Spleen (tissue), 11 donors: ENCODE measurements around the gene RYK. TPM values are rescaled to one million over a fixed set of nuclear protein-coding genes. Genes with fewer than 3 reads are reported as not detected.

Experiments
- DNase-seq: peaks from one replicate; pipeline ENCODE4 v3.0.0-alpha.2; 2020
- H3K27ac ChIP-seq, 8 donors: fragments of 200-600 bp; sonication (generic) in 7 of 8; 1 replicate in 4 of 8; 2 replicates in 4 of 8; pipeline versions ENCODE4 v1.5.0 to v1.8.0; 2016 to 2021; ENCODE audit warnings: inconsistent platforms in 4 of 8, mild to moderate bottlenecking in 4 of 8, moderate library complexity in 1 of 8
- H3K27me3 ChIP-seq, 7 donors: fragments of 200-600 bp; sonication (generic) in 6 of 7; replicated peaks in 1 of 7; 1 replicate in 4 of 7; 2 replicates in 3 of 7; pipeline versions ENCODE4 v1.5.0 to v1.8.0; 2016 to 2021; ENCODE audit warnings: inconsistent platforms in 3 of 7, mild to moderate bottlenecking in 1 of 7
- H3K36me3 ChIP-seq, 6 donors: fragments of 200-600 bp; sonication (generic) in 5 of 6; 1 replicate in 4 of 6; 2 replicates in 2 of 6; pipeline versions ENCODE4 v1.5.0 to v1.8.0; 2016 to 2021; ENCODE audit warnings: inconsistent platforms in 2 of 6
- H3K4me1 ChIP-seq, 6 donors: fragments of 200-600 bp; sonication (generic) in 5 of 6; 1 replicate in 3 of 6; 2 replicates in 3 of 6; pipeline versions ENCODE4 v1.5.0 to v1.8.0; 2016 to 2021; ENCODE audit warnings: inconsistent platforms in 3 of 6
- H3K4me3 ChIP-seq, 8 donors: fragments of 200-600 bp; sonication (generic) in 7 of 8; 1 replicate in 4 of 8; 2 replicates in 4 of 8; pipeline versions ENCODE4 v1.5.0 to v1.8.0; 2016 to 2021; ENCODE audit warnings: inconsistent platforms in 4 of 8, mild to moderate bottlenecking in 4 of 8, moderate library complexity in 2 of 8
- H3K9me3 ChIP-seq, 8 donors: fragments of 200-600 bp; sonication (generic) in 7 of 8; 1 replicate in 4 of 8; 2 replicates in 4 of 8; pipeline versions ENCODE4 v1.5.0 to v1.8.0; 2016 to 2021; ENCODE audit warnings: inconsistent platforms in 4 of 8
- POLR2A ChIP-seq, 3 donors: fragments of 450-650 bp; IDR thresholded peaks; one replicate each; pipeline ENCODE4 v1.5.1; 2017; ENCODE audit warnings: antibody characterized with exemption in 3 of 3, mild to moderate bottlenecking in 1 of 3
- POLR2AphosphoS5 ChIP-seq, 3 donors: sonication (generic); formaldehyde crosslinking; IDR thresholded peaks; one replicate each; pipeline ENCODE4 v1.5.1; 2017; ENCODE audit warnings: antibody characterized with exemption in 3 of 3
- WGBS, 5 donors: extraction: QIAGEN DNeasy Blood & Tissue Kit in 3 of 5; methylation state at CpG; one replicate each; pipeline versions ENCODE4 v1.1.5 to v1.1.7; 2013 to 2018; 5-methylcytosine and 5-hydroxymethylcytosine counted together
- intact Hi-C: fragments of 100-400 bp; cut with DNase I; formaldehyde crosslinking; loops from one replicate; pipeline ENCODE4 v1.15.0; 2023; ENCODE audit warnings: low total_unique reads
- polyA plus RNA-seq, 3 donors: library from polyadenylated mRNA; stranded (reverse); fragments of 200-250 nt; gene quantifications; one replicate each; pipeline ENCODE4 v1.2.1, GENCODE V29; 2013
- total RNA-seq, 7 donors: library from RNA; depleted of rRNA in 3 of 7; stranded (reverse); fragments of >200 nt in 3 of 7; fragmentation: NEBNext Ultra II Directional in 4 of 7; extraction: Animal tissue kit (Norgen Biotek cat#: 25700) in 4 of 7; gene quantifications; one replicate each; pipeline versions ENCODE4 v1.1.0 to v1.2.1, GENCODE V29; 2016 to 2021
- TF ChIP-seq, protein P1 (sequence below), 11 experiments: fragments of 200-600 bp in 7 of 11; fragments of 450-650 bp in 4 of 11; sonication (generic) in 4 of 11; IDR thresholded peaks in 8 of 11; conservative IDR thresholded peaks in 3 of 11; 1 replicate in 7 of 11; 2 replicates in 4 of 11; pipeline versions ENCODE4 v1.4.0 to v1.8.0; 2016 to 2021; ENCODE audit warnings: antibody characterized with exemption in 11 of 11, inconsistent platforms in 4 of 11, mild to moderate bottlenecking in 1 of 11
- donor health status: healthy with polysubstance abuse.
- donor health status: DM: no; HTN: no; CAD: no; lungs with moderate emphysema.
- donor health status: DM: no; HTN: no; CAD: no.
- donor health status: Bipolar disorder and iron deficiency.
- donor health status: healthy.
- donor health status: DM: no; HTN: no; CAD: no.
- donor health status: DM: yes; HTN: yes; CAD: no.

Gene RYK
- total and polyA plus RNA-seq, 10 donors, result 18.9 to 108 (median 50.9) TPM

GRCh38 chr3:134274571-134274970 is 23.9 kb upstream of the RYK start:
- DNase-seq, result no peak
- Histone ChIP-seq H3K27me3 (peaks cover 0 to 14% (median 0%) of the 10 kb centered on the region in 7 donors), H3K4me3 (no peak overlapping the region), H3K9me3 (no peaks in the 10 kb centered on the region), H3K27ac (no peak overlapping the region), H3K4me1 (no peaks in the 10 kb centered on the region), H3K36me3 (no peaks in the 10 kb centered on the region)
- intact Hi-C loops, result no loop called here
- TF ChIP-seq POLR2AphosphoS5 (IDR thresholded peaks at IDR 0.05) (no peak), POLR2A (IDR thresholded peaks at IDR 0.05) (no peak)
- TF ChIP-seq, protein P1, sequence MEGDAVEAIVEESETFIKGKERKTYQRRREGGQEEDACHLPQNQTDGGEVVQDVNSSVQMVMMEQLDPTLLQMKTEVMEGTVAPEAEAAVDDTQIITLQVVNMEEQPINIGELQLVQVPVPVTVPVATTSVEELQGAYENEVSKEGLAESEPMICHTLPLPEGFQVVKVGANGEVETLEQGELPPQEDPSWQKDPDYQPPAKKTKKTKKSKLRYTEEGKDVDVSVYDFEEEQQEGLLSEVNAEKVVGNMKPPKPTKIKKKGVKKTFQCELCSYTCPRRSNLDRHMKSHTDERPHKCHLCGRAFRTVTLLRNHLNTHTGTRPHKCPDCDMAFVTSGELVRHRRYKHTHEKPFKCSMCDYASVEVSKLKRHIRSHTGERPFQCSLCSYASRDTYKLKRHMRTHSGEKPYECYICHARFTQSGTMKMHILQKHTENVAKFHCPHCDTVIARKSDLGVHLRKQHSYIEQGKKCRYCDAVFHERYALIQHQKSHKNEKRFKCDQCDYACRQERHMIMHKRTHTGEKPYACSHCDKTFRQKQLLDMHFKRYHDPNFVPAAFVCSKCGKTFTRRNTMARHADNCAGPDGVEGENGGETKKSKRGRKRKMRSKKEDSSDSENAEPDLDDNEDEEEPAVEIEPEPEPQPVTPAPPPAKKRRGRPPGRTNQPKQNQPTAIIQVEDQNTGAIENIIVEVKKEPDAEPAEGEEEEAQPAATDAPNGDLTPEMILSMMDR (IDR thresholded peaks at IDR 0.05 in 8 of 11, conservative IDR thresholded peaks at IDR 0.05 in 3 of 11), result no peak

- no peaks in the 10 kb centered on the region for H3K9me3 ChIP-seq
- intact Hi-C loops, result no loop called here
- no peak overlapping the region for H3K27ac ChIP-seq
- H3K4me1 ChIP-seq, result no peaks in the 10 kb centered on the region
- H3K36me3 ChIP-seq, result no peaks in the 10 kb centered on the region
- H3K27me3 ChIP-seq, result peaks cover 0 to 5% (median 0%) of the 10 kb centered on the region in 7 donors
- no peak for DNase-seq
- no peak overlapping the region for H3K4me3 ChIP-seq
- TF ChIP-seq, protein P1 (IDR thresholded peaks at IDR 0.05 in 8 of 11, conservative IDR thresholded peaks at IDR 0.05 in 3 of 11), result no peak
- no peak for TF ChIP-seq POLR2AphosphoS5 (IDR thresholded peaks at IDR 0.05)
- TF ChIP-seq POLR2A (IDR thresholded peaks at IDR 0.05), result no peak
- WGBS, 5 donors, result 76 to 96% (median 91%) methylated on average over 1 of the region's 1 CpG
These were observed 17.3 kb upstream of the RYK start for GRCh38 chr3:134267996-134268395.

- intact Hi-C loops, result no loop called here
- DNase-seq, result no peak
- TF ChIP-seq POLR2A (IDR thresholded peaks at IDR 0.05), result no peak
- TF ChIP-seq, protein P1 (IDR thresholded peaks at IDR 0.05 in 8 of 11, conservative IDR thresholded peaks at IDR 0.05 in 3 of 11), result no peak
- TF ChIP-seq POLR2AphosphoS5 (IDR thresholded peaks at IDR 0.05), result no peak
- H3K36me3 ChIP-seq, result no peaks in the 10 kb centered on the region
- H3K4me1 ChIP-seq, result peaks cover 0 to 3% (median 0%) of the 10 kb centered on the region in 6 donors
- no peak overlapping the region for H3K4me3 ChIP-seq
- H3K27ac ChIP-seq, result no peak overlapping the region
- H3K27me3 ChIP-seq, result peaks cover 0 to 3% (median 0%) of the 10 kb centered on the region in 7 donors
- 8 to 25% (median 20%) methylated on average over 1 of the region's 1 CpG for WGBS, 5 donors
- H3K9me3 ChIP-seq, result no peaks in the 10 kb centered on the region
These were observed 10.3 kb upstream of the RYK start for GRCh38 chr3:134260987-134261386.

DNA sequence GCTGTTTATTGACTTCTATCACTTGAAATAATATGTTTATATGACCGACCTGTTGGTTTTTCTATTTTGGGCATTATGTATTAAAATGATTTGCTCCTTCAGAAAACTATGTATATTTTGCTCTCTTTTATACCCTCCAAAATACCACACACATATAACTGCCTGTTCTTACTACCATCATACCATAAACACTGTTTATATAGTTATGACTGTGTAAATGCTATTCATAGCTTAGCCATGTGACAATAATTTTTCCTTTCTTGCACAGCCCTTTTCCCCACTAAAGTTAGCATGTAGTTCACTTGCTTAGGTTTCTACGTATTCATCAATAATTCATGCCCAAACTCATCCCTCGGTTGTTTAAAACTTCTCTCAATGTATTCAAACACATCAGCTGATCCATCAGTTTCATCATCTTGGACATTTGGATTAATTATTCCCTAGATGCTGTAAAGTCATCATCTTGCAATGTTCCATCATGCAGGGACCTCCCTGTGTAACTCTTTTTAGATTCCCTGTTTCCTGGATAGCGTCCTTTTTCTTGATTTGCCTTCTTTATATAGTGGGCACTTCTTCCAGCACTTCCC is 8.2 kb upstream of the RYK start:
- Histone ChIP-seq H3K36me3 (no peaks in the 10 kb centered on the region), H3K9me3 (no peaks in the 10 kb centered on the region), H3K27ac (no peak overlapping the region), H3K4me3 (no peak overlapping the region), H3K4me1 (peaks cover 0 to 18% (median 3%) of the 10 kb centered on the region in 6 donors), H3K27me3 (no peaks in the 10 kb centered on the region)
- intact Hi-C loops, result no loop called here
- DNase-seq, result no peak
- no peak for TF ChIP-seq POLR2AphosphoS5 (IDR thresholded peaks at IDR 0.05)
- TF ChIP-seq, protein P1 (IDR thresholded peaks at IDR 0.05 in 8 of 11, conservative IDR thresholded peaks at IDR 0.05 in 3 of 11), result no peak
- TF ChIP-seq POLR2A (IDR thresholded peaks at IDR 0.05), result no peak
- 87 to 94% (median 92%) methylated on average over 4 of the region's 4 CpGs for WGBS, 5 donors
